ENCODE data around the gene DND1.
"Not testable (repeated sequence)": the region's sequence is repeated elsewhere in the genome, so short reads cannot be mapped to it uniquely, and the experiment has no call there.

DND1 gene

DNA sequence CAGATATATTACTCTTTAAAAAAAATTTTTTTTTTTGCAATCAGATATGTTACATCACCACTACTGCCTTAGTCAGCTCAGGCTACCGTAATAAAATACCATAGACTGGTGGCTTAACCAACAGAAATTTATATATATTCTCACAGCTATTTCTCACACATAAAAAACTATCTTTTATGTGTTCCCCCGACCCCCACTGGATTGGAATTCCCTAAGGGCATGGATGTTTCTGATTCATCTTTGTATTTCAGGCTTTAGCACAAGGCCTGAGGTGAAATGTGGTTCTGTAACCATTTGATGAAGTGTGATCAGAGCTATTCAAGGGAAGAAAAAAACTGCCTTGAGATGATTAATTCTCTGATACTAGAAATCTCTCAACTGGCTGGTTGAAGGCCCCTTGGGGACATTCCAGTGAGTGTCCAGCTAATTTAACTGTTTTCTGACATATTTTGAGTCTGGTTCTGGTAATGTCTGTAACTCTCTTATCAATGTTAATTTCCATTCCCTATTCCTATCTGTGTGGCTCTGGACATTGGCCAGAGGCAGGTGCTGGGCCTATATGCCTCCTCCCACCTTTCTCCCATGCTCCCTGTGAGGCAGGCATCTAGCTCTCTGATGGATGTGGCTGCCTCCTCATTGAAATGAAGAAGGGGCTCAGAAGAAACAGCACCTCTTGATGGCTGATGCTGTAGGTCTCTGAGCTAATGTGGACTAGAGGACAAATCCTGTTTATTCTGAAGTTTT is 42.9 kb downstream of the DND1 start:
- ATAC-seq (ENCODE audit: low read depth), result peak; percentile 39; the same call in 2 of the 3 replicates
- Histone ChIP-seq H3K9me3 (ENCODE audit: severe bottlenecking) (peaks cover 20% of the 10 kb centered on the region), H3K36me3 (ENCODE audit: low read depth) (no peaks in the 10 kb centered on the region), H3K4me3 (ENCODE audit: severe bottlenecking) (no peak overlapping the region), H3K4me1 (ENCODE audit: insufficient read depth, poor library complexity, severe bottlenecking) (no peaks in the 10 kb centered on the region), H3K27ac (ENCODE audit: poor library complexity, severe bottlenecking) (no peak overlapping the region), H3K27me3 (ENCODE audit: insufficient read depth, poor library complexity, severe bottlenecking) (no peaks in the 10 kb centered on the region)
- no peak for DNase-seq (ENCODE audit: low spot score)
- TF ChIP-seq, protein P1, sequence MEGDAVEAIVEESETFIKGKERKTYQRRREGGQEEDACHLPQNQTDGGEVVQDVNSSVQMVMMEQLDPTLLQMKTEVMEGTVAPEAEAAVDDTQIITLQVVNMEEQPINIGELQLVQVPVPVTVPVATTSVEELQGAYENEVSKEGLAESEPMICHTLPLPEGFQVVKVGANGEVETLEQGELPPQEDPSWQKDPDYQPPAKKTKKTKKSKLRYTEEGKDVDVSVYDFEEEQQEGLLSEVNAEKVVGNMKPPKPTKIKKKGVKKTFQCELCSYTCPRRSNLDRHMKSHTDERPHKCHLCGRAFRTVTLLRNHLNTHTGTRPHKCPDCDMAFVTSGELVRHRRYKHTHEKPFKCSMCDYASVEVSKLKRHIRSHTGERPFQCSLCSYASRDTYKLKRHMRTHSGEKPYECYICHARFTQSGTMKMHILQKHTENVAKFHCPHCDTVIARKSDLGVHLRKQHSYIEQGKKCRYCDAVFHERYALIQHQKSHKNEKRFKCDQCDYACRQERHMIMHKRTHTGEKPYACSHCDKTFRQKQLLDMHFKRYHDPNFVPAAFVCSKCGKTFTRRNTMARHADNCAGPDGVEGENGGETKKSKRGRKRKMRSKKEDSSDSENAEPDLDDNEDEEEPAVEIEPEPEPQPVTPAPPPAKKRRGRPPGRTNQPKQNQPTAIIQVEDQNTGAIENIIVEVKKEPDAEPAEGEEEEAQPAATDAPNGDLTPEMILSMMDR (IDR thresholded peaks at IDR 0.05; ENCODE audit: poor library complexity, severe bottlenecking), result no peak

DNA sequence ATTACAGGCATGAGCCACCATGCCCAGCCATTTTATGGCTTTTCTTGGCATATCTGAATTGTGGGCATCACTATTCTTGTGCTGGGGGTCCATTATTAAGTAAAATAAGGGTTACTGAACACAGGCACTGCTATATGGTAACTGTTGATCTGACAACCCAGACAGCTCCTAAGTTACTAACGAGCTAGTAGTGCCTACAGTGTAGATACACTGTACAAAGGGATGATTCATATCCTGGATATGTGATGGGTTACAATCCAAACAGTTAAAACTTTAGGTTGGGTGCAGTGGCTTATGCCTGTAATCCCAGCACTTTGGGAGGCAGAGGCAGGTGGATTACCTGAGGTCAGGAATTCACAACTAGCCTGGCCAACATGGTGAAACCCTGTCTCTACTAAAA is 44.7 kb downstream of the DND1 start:
- TF ChIP-seq, protein P1 (IDR thresholded peaks at IDR 0.05; ENCODE audit: poor library complexity, severe bottlenecking), result no peak
- no peaks in the 10 kb centered on the region for H3K27me3 ChIP-seq (ENCODE audit: insufficient read depth, poor library complexity, severe bottlenecking)
- no peaks in the 10 kb centered on the region for H3K4me1 ChIP-seq (ENCODE audit: insufficient read depth, poor library complexity, severe bottlenecking)
- DNase-seq (ENCODE audit: low spot score) (no peak), ATAC-seq (ENCODE audit: low read depth) (no peak)
- H3K4me3 ChIP-seq (ENCODE audit: severe bottlenecking), result no peak overlapping the region
- H3K36me3 ChIP-seq (ENCODE audit: low read depth), result no peaks in the 10 kb centered on the region
- H3K27ac ChIP-seq (ENCODE audit: poor library complexity, severe bottlenecking), result no peak overlapping the region
- peaks cover 20% of the 10 kb centered on the region for H3K9me3 ChIP-seq (ENCODE audit: severe bottlenecking)

DNA sequence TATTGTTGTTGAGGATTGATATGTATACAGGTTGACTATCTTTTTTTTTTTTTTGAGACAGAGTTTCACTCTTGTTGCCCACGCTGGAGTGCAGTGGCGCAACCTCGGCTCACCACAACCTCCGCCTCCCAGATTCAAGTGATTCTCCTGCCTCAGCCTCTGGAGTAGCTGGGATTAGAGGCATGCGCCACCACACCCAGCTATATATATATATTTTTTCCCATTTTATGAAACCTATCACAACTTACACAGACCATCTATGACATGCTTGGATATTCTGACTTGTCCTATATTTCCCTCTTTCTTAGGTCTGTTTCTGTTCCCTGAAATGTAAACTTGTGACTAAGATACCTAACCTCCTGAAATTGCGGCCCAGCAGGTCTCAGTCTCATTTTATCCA is 45.4 kb downstream of the DND1 start:
- TF ChIP-seq, protein P1 (IDR thresholded peaks at IDR 0.05; ENCODE audit: poor library complexity, severe bottlenecking), result no peak
- ATAC-seq (ENCODE audit: low read depth), result no peak
- no peak overlapping the region for H3K4me3 ChIP-seq (ENCODE audit: severe bottlenecking)

DNA sequence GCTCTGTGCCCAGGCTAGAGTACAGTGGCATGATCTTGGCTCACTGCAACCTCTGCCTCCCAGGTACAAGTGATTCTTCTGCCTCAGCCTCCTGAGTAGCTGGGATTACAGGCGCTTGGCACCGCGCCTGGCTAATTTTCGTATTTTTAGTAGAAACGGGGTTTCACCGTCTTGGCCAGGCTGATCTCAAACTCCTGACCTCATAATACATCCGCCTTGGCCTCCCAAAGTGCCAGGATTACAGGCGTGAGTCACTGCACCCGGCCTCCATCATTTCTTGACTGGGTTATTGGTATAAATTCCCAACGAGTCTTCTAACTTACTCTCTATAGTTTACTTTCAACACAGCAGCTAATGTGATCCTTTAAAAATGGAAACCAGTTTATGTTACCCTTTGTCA is 48.5 kb downstream of the DND1 start:
- not testable (repeated sequence) for H3K27me3 ChIP-seq (ENCODE audit: insufficient read depth, poor library complexity, severe bottlenecking); H3K4me1 ChIP-seq (ENCODE audit: insufficient read depth, poor library complexity, severe bottlenecking); H3K27ac ChIP-seq (ENCODE audit: poor library complexity, severe bottlenecking); ATAC-seq (ENCODE audit: low read depth); H3K36me3 ChIP-seq (ENCODE audit: low read depth); H3K4me3 ChIP-seq (ENCODE audit: severe bottlenecking); DNase-seq (ENCODE audit: low spot score)
- peaks cover 20% of the 10 kb centered on the region for H3K9me3 ChIP-seq (ENCODE audit: severe bottlenecking)

More for the DNA sequence above, 45.4 kb downstream of the DND1 start:
- Histone ChIP-seq H3K27ac (ENCODE audit: poor library complexity, severe bottlenecking) (no peak overlapping the region), H3K36me3 (ENCODE audit: low read depth) (no peaks in the 10 kb centered on the region), H3K27me3 (ENCODE audit: insufficient read depth, poor library complexity, severe bottlenecking) (no peaks in the 10 kb centered on the region), H3K9me3 (ENCODE audit: severe bottlenecking) (peaks cover 20% of the 10 kb centered on the region), H3K4me1 (ENCODE audit: insufficient read depth, poor library complexity, severe bottlenecking) (no peaks in the 10 kb centered on the region)
- DNase-seq (ENCODE audit: low spot score), result no peak

DNA sequence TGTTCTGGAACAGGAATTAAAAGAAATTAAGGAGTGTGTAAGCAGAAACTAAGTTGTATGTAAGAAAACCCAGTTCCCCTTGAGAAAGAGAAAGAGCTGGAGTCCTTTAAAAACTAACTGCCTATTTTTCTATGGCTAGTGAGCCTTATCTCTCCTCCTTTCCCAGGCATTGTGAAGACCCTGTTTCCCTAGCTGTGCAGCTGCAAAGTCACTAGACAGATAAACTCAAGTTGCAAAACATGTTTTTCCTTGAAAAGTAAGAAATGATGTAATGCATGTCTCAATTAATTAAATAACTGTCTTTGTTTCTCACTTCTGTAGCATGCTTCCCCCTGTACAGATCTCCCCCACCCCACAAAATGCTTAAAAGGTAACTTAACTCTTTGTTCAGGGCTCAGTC is 50.3 kb downstream of the DND1 start:
- not testable (repeated sequence) for H3K36me3 ChIP-seq (ENCODE audit: low read depth); H3K4me1 ChIP-seq (ENCODE audit: insufficient read depth, poor library complexity, severe bottlenecking); DNase-seq (ENCODE audit: low spot score); H3K27me3 ChIP-seq (ENCODE audit: insufficient read depth, poor library complexity, severe bottlenecking); ATAC-seq (ENCODE audit: low read depth); H3K4me3 ChIP-seq (ENCODE audit: severe bottlenecking); H3K27ac ChIP-seq (ENCODE audit: poor library complexity, severe bottlenecking)
- peaks cover 13% of the 10 kb centered on the region for H3K9me3 ChIP-seq (ENCODE audit: severe bottlenecking)

DNA sequence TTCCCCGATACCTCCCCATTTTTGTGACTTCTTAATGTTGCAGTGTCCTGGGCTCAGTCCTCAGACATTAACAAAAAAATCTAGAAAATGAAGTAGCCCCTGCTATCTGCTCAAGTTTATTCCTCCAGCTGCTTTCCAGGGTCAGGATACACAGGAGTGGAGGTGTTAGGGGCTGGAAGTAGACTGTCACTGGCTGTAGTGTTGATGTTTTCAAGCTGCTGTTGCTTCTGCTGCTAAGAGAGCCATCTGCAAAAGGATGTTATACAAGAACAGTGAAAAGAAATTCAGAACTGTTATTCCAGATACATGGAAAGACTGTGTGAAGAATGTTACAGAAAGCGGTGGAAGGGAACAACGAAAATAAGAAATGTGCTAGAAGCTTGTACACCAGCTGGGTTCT is 51.1 kb downstream of the DND1 start:
- Histone ChIP-seq H3K9me3 (ENCODE audit: severe bottlenecking) (peaks cover 7% of the 10 kb centered on the region), H3K4me1 (ENCODE audit: insufficient read depth, poor library complexity, severe bottlenecking) (no peaks in the 10 kb centered on the region), H3K36me3 (ENCODE audit: low read depth) (no peaks in the 10 kb centered on the region), H3K27me3 (ENCODE audit: insufficient read depth, poor library complexity, severe bottlenecking) (no peaks in the 10 kb centered on the region), H3K27ac (ENCODE audit: poor library complexity, severe bottlenecking) (no peak overlapping the region), H3K4me3 (ENCODE audit: severe bottlenecking) (no peak overlapping the region)
- DNase-seq (ENCODE audit: low spot score), result no peak
- TF ChIP-seq, protein P1 (IDR thresholded peaks at IDR 0.05; ENCODE audit: poor library complexity, severe bottlenecking), result no peak
- ATAC-seq (ENCODE audit: low read depth), result no peak
